ENCODE data around the gene PBX3.

GRCh38 chr9:125896404-125896803, 149.2 kb downstream of the PBX3 start:
- TF ChIP-seq EZH2phosphoT487 (IDR thresholded peaks at IDR 0.05; ENCODE audit: insufficient read depth, low read depth) (no peak), EZH2 (IDR thresholded peaks at IDR 0.05; ENCODE audit: insufficient read depth, poor library complexity, severe bottlenecking) (no peak)
